ENCODE results near the gene CSRNP3. TPM values are rescaled to one million over a fixed set of nuclear protein-coding genes. Genes with fewer than 3 reads are reported as not detected.

The CSRNP3 gene
- polyA plus RNA-seq, 2 of the 4 experiments (the other 2 are of a cell fraction) = 0.05 to 0.25 TPM

GRCh38 chr2:165475277-165476004 is 5.9 kb downstream of the CSRNP3 start:
- ATAC-seq = no peak
- TF ChIP-seq RCOR1 (IDR thresholded peaks at IDR 0.05; ENCODE audit: low read depth, low read length) (no peak), CHD2 (IDR thresholded peaks at IDR 0.05; ENCODE audit: low read length, partially characterized antibody) (no peak), JUNB (IDR thresholded peaks at IDR 0.05) (no peak), CBX2 (IDR thresholded peaks at IDR 0.05; ENCODE audit: borderline replicate concordance, low read depth) (no peak)
- no peaks in the 10 kb centered on the region for H3K9me3 ChIP-seq
- no peak overlapping the region for H3K4me3 ChIP-seq
- FAIRE-seq = no peak
- POLR2A ChIA-PET = no interaction called here
- no peak for DNase-seq (ENCODE audit: low read depth in 1 of 2, low spot score in 1 of 2)
- 51% methylated on average over 6 of the region's 6 CpGs for WGBS (ENCODE audit: missing lambda C conversion rate)
- CTCF ChIA-PET = no interaction called here
- H3K27ac ChIP-seq = no peak overlapping the region
- H3K4me2 ChIP-seq = no peak overlapping the region
- no peaks in the 10 kb centered on the region for H3K4me1 ChIP-seq

DNA sequence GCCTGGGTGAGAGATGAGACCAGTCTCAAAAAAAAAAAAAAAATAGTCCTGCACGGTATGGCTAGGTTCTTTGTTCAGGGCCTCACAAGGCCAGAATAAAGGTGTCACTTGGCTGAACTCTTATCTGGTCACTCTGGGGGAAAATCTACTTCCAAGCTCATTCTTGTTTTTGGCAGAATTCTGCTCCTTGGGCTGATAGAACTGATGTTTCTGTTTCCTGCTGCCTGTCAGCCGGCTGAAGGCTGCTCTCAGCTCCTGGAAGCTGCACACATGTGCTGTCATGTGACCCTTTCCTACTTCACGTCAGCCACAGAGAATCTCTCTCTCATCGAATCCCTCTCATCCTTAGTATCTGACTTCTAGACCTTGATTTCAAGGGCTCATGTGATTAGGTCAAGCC is 10.4 kb downstream of the CSRNP3 start:
- TF ChIP-seq PHF8 (IDR thresholded peaks at IDR 0.05; ENCODE audit: borderline replicate concordance, low read depth) (no peak), HOXB5 (CRISPR knock-in tag; IDR thresholded peaks at IDR 0.05) (no peak), HMGXB4 (CRISPR knock-in tag; IDR thresholded peaks at IDR 0.05; ENCODE audit: borderline replicate concordance) (no peak), MAX (IDR thresholded peaks at IDR 0.05) (no peak), ZC3H11A (IDR thresholded peaks at IDR 0.05) (no peak), HDAC2 (IDR thresholded peaks at IDR 0.05) (no peak), MAZ (IDR thresholded peaks at IDR 0.05; ENCODE audit: borderline replicate concordance, low read depth, low read length) (no peak), CBX8 (IDR thresholded peaks at IDR 0.05) (no peak), EHMT2 (IDR thresholded peaks at IDR 0.05; ENCODE audit: low read depth) (no peak), BCL3 (IDR thresholded peaks at IDR 0.05) (no peak), ZNF302 (CRISPR knock-in tag; IDR thresholded peaks at IDR 0.05) (no peak), POLR2A (IDR thresholded peaks at IDR 0.05; ENCODE audit: low read length) (no peak), RCOR1 (IDR thresholded peaks at IDR 0.05; ENCODE audit: low read depth, low read length) (no peak), FOSL2 (IDR thresholded peaks at IDR 0.05) (no peak), FOSL2 (CRISPR knock-in tag; IDR thresholded peaks at IDR 0.05) (no peak), CHD4 (IDR thresholded peaks at IDR 0.05; ENCODE audit: borderline replicate concordance) (no peak), GATA3 (IDR thresholded peaks at IDR 0.05; ENCODE audit: borderline replicate concordance) (no peak), JUNB (IDR thresholded peaks at IDR 0.05) (no peak), NR3C1 (IDR thresholded peaks at IDR 0.05) (no peak)
- TF ChIP-seq, protein P1, sequence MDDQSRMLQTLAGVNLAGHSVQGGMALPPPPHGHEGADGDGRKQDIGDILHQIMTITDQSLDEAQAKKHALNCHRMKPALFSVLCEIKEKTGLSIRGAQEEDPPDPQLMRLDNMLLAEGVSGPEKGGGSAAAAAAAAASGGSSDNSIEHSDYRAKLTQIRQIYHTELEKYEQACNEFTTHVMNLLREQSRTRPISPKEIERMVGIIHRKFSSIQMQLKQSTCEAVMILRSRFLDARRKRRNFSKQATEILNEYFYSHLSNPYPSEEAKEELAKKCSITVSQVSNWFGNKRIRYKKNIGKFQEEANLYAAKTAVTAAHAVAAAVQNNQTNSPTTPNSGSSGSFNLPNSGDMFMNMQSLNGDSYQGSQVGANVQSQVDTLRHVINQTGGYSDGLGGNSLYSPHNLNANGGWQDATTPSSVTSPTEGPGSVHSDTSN (IDR thresholded peaks at IDR 0.05) = no peak
- Histone ChIP-seq H3K4me1 (no peaks in the 10 kb centered on the region), H3K4me3 (no peak overlapping the region), H3K27ac (no peak overlapping the region), H3K4me2 (no peak overlapping the region), H3K9me3 (no peaks in the 10 kb centered on the region)
- ChIA-PET CTCF (interaction anchor here (0.7 kb wide), 2 partner anchors 42 to 1051 kb away, joined by 5 read pairs; no protein-coding TSS in a partner anchor), POLR2A (no interaction called here)
- FAIRE-seq = no peak
- no peak for DNase-seq (ENCODE audit: low read depth in 1 of 2, low spot score in 1 of 2)
- no peak for ATAC-seq
- WGBS (ENCODE audit: missing lambda C conversion rate) = 43% methylated on average over 4 of the region's 4 CpGs
